Fibroblast of upper back skin (primary cell): Measurements from ENCODE around the gene CDHR3.
"Not testable (repeated sequence)": the region's sequence is repeated elsewhere in the genome, so short reads cannot be mapped to it uniquely, and the experiment has no call there.

Experiments used
- DNase-seq: peaks from one replicate; pipeline ENCODE4 v3.0.0-alpha.2; 2013

CDHR3 gene

GRCh38 chr7:106001196-106001595 lies 38.1 kb downstream of the CDHR3 start:
- no peak for DNase-seq

DNA sequence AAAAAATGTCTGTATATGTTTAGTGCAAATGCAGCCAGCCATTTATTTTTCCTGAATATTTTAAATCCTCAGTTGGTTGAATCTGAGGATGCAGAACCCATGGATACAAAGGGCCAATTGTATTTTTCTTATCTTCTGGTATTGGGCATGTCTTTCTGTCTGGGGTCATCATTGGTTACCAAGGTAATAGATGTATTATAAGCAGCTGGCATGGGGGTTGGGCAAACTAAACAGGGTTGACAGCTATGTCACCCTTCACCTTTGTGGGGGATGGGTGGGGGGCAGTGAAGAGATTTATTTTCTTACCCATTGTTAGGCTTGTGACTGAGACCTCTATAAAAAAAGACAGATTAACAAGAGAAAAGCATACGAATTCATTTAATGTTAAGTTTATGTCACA lies 38.8 kb downstream of the CDHR3 start:
- DNase-seq: no peak

DNA sequence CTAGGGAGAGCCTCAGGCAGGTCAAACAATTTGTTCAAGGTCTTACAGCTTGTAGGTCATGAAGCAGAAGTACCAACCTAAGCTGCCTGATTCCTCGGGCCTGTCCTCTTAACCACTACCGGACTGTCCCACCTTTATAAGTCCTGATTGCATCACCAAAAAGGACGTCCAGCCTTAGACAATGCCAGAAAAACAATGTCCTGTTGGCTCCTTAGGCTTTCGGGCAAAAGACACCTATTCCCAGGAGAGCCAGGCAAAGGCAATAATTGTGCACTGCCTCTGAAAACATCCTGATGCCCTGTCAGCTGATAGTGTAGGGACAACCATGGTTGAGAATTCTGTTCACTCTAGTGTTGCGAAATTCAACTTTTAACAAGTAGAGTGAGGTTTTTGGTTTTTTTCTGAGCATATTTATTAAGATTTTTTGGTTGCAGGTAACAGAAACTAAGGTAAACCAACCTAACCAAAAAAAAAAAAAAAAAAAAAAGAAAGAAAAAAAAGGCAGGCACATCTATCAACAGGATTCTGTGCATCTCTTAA lies 40.5 kb downstream of the CDHR3 start:
- DNase-seq: no peak

- no peak for DNase-seq
These were observed 43.8 kb downstream of the CDHR3 start for GRCh38 chr7:106006906-106007305.

GRCh38 chr7:106007796-106008195 lies 44.7 kb downstream of the CDHR3 start:
- DNase-seq: not testable (repeated sequence)

- peak; percentile 98 for DNase-seq
These were observed 46.6 kb downstream of the CDHR3 start for GRCh38 chr7:106009503-106010226.

- peak; percentile 18 for DNase-seq
These were observed 47.3 kb downstream of the CDHR3 start for GRCh38 chr7:106010331-106010730.

DNA sequence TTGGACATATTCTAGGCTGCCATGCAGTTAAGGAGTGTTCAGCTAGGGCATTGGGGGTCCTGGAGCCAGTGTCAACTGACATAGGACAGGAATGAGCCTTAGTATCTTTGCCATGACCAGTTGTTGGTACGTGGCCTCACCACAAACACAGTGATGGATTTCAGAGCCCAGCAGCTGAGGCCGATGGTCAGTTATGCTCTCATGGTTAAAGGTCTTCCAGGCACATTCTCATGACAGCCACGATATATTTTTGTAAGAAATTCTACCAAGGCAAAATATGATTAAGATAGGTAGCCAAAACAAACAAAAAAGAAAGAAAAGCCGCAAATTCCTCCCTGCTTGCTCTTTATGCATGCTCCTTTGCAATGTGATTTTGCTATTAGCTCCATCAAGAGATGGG lies 47.8 kb downstream of the CDHR3 start:
- no peak for DNase-seq

- DNase-seq: no peak
These were observed 49.1 kb downstream of the CDHR3 start for GRCh38 chr7:106012184-106012583.

- DNase-seq: peak; percentile 60
These were observed 49.9 kb downstream of the CDHR3 start for GRCh38 chr7:106012935-106013439.

- DNase-seq: no peak
These were observed 52.5 kb downstream of the CDHR3 start for GRCh38 chr7:106015381-106016218.

GRCh38 chr7:106016331-106016730 lies 53.3 kb downstream of the CDHR3 start:
- DNase-seq: no peak

DNA sequence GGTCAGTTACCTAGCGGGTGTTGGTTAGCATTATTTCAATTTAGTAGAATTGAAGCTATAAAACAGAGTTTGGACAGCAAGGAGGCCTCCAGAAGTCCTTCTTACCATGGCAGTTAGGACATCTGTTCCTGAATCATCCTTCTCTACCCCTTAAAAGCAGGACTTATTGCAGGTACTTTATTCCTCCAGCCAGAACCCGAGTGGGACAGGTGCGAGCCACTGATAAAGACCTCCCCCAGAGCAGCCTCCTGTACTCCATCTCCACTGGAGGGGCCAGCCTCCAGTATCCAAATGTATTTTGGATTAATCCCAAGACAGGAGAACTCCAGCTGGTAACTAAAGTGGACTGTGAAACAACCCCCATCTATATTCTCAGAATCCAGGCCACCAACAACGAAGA lies 54.6 kb downstream of the CDHR3 start:
- DNase-seq: no peak

DNA sequence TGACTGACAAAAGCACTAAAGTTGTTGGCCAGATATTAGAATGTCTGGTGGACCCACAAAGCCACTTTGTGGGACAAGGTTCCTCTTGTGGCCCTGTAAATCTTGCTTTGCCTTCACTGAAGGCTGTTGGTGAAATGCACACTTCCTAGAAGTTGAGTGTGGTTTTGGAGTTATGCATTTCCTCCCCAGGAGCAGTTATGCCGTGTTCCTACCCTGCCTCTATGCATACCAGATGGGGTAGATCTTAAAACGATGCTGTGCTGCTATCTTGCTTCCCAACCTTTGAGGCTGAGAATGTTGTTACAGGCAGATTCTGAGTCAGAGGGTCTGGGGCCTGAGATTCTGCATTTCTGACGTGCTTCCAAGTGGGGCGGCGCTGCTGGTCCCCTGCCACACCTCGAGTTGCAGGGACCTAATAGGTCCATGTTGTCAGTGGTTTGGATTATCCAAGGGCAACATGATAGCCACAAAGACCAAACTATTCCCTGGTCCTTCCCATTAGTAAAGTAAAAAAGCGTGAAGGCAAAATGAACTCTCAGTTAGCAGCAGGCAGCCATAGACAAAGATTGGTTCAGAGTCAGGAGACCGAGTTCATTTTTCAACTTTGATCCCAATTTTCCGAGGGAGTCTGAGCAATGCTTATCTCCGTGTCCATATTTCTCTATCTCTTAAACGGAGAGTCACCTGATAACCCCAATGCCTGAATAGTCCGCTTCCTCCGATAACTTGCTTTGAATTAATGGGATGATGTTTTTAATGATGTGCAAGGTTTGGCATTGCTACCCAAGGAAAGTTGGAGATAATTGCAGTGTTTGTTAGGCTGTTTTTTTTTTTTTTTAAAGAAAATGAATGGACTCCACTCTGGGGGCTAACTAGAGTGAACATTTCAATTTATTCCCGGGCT lies 55.8 kb downstream of the CDHR3 start:
- DNase-seq: peak; percentile 70

GRCh38 chr7:106019470-106019820 lies 56.4 kb downstream of the CDHR3 start:
- DNase-seq: no peak

DNA sequence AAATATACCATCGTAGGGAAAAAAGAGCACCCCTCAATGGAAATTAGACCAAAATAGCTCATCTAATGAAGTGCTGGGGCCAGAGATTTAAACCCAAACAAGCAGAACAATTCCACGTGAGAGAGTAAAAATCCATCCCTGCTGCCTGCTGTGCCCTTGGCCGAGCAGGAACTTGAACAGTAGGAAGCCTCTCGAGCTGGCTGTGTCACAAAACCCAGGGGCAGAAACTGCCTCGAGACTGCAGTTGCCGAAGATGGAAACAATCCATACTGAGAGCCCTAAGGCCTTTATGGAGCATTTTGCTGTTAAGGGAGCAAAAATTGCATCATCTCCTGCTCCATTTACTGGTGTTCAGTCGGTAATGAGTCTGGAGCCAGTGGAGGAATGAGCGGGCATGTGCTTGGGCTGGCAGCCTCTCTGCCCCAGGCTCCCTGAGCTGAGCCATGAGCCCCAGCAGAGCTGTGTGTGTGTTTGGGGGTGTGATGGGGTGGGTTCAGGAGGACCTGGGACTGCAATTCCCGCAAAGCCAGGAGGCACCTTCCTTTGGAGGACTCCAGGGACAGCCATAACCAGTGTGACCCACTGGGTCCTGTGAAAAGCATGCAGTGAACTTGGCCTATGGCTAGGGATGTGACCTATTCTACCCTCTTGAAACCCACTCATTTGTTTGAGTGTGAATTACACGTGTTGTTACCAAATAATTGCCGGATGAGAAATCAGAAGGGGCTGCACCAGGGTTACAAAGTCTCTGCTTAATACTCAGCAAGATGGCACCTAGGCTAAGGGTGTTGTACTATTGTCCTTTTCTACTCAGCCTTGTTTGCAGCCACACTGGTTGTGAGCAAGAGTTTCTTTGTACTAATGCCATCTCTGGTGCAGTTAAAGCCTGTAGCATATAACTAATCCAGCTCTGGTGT lies 58.3 kb downstream of the CDHR3 start:
- DNase-seq: peak; percentile 43

DNA sequence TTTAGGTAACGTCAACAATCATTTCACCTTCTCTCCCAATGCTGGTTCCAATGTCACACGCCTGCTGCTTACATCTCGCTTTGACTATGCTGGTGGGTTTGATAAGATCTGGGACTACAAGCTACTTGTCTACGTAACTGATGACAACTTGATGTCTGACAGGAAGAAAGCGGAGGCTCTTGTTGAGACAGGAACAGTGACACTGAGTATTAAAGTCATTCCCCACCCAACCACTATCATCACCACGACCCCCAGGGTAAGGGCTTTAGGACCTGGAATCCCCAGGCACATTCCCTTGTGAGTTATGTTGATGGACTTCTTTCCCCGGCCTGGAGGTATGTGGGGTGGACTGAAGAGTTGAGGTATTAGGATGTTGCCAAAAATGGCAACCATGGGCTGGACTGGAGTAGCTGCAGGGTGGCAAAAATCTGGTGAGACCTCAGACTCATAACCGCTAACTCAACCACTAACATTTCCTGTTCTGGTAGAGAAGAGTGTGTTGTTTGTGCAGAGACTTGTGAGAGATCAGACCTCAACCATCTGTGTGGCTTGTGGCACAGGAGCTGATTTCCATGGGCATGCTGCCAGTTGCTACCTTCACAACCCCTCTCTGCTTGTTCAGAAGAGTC lies 59.2 kb downstream of the CDHR3 start:
- peak; percentile 72 for DNase-seq

- no peak for DNase-seq
These were observed 60.6 kb downstream of the CDHR3 start for GRCh38 chr7:106023369-106024322.

- DNase-seq: no peak
These were observed 63.0 kb downstream of the CDHR3 start for GRCh38 chr7:106026101-106026500.

DNA sequence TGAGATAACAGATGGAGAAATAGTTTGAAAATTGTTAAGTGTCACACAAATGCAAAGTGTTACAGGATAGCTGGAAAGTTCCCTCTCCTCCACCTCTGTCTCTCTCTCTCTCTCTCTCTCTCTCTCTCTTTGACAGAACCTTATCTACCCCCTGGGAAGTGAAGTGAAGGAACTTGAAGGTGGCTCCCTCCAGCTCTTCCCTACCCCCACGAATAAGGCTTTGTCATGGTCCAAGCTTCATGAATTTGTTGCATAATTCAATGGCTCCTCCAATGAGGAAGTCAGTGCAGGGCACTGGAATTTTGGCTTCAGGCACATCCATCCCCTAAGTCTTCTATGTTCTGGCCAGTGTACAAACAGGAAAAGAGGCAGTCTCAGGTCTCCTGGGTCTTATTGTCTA lies 66.4 kb downstream of the CDHR3 start:
- no peak for DNase-seq
